ENCODE results near the gene ZACN. TPM values are rescaled to one million over a fixed set of nuclear protein-coding genes. Genes with fewer than 3 reads are reported as not detected.
"Not testable (repeated sequence)": the region's sequence is repeated elsewhere in the genome, so short reads cannot be mapped to it uniquely, and the experiment has no call there.

The ZACN gene
- total and polyA plus RNA-seq, 8 donors, result 0.12 to 27.5 (median 17.8) TPM; not detected in 1

- Histone ChIP-seq H3K9me3 (no peaks in the 10 kb centered on the region), H3K4me3 (no peak overlapping the region), H3K4me1 (peaks cover 0 to 2% of the 10 kb centered on the region in 2 donors), H3K27me3 (peaks cover 0 to 4% of the 10 kb centered on the region in 2 donors), H3K27ac (no peak overlapping the region), H3K36me3 (peaks cover 0 to 27% of the 10 kb centered on the region in 2 donors)
- intact Hi-C loops (cut with DNase I), result no loop called here
- no peak for ATAC-seq
- DNase-seq, result peak in 1 of 4 donors; percentile 13
- TF ChIP-seq CTCF (IDR thresholded peaks at IDR 0.05), result no peak
Measured at GRCh38 chr17:76034428-76035350, 44.3 kb upstream of the ZACN start.

- Histone ChIP-seq H3K4me3 (no peak overlapping the region), H3K27ac (no peak overlapping the region), H3K36me3 (peaks cover 0 to 47% of the 10 kb centered on the region in 2 donors), H3K9me3 (no peaks in the 10 kb centered on the region), H3K4me1 (no peaks in the 10 kb centered on the region), H3K27me3 (no peaks in the 10 kb centered on the region)
- intact Hi-C loops (cut with DNase I), result no loop called here
- DNase-seq (peak in 1 of 4 donors; percentile 66), ATAC-seq (no peak)
- no peak for TF ChIP-seq CTCF (IDR thresholded peaks at IDR 0.05)
Measured at GRCh38 chr17:76036497-76037261, 42.3 kb upstream of the ZACN start.

GRCh38 chr17:76038050-76038449 is 40.9 kb upstream of the ZACN start:
- DNase-seq (no peak), ATAC-seq (no peak)
- TF ChIP-seq CTCF (IDR thresholded peaks at IDR 0.05), result no peak
- Histone ChIP-seq H3K4me3 (no peak overlapping the region), H3K27me3 (no peaks in the 10 kb centered on the region), H3K9me3 (no peaks in the 10 kb centered on the region), H3K4me1 (no peaks in the 10 kb centered on the region), H3K27ac (no peak overlapping the region), H3K36me3 (peaks cover 0 to 61% of the 10 kb centered on the region in 2 donors)
- intact Hi-C loops (cut with DNase I), result no loop called here

- ATAC-seq (no peak), DNase-seq (no peak)
- H3K4me3 ChIP-seq, result no peak overlapping the region
- intact Hi-C loops (cut with DNase I), result no loop called here
- no peaks in the 10 kb centered on the region for H3K27me3 ChIP-seq
- H3K4me1 ChIP-seq, result no peaks in the 10 kb centered on the region
- H3K27ac ChIP-seq, result no peak overlapping the region
- H3K36me3 ChIP-seq, result peaks cover 0 to 72% of the 10 kb centered on the region in 2 donors
- no peaks in the 10 kb centered on the region for H3K9me3 ChIP-seq
- TF ChIP-seq CTCF (IDR thresholded peaks at IDR 0.05), result no peak
Measured at GRCh38 chr17:76039121-76039520, 39.9 kb upstream of the ZACN start.

- H3K9me3 ChIP-seq, result no peaks in the 10 kb centered on the region
- no peak overlapping the region for H3K4me3 ChIP-seq
- H3K27me3 ChIP-seq, result no peaks in the 10 kb centered on the region
- no peak overlapping the region for H3K27ac ChIP-seq
- no peak for ATAC-seq
- no peaks in the 10 kb centered on the region for H3K4me1 ChIP-seq
- DNase-seq, result no peak
- H3K36me3 ChIP-seq, result peaks cover 0 to 84% of the 10 kb centered on the region in 2 donors
- no peak for TF ChIP-seq CTCF (IDR thresholded peaks at IDR 0.05)
- intact Hi-C loops (cut with DNase I), result no loop called here
Measured at GRCh38 chr17:76040376-76040775, 38.6 kb upstream of the ZACN start.

- H3K27ac ChIP-seq; ATAC-seq; H3K4me1 ChIP-seq; H3K9me3 ChIP-seq; H3K4me3 ChIP-seq; intact Hi-C loops (cut with DNase I); DNase-seq; H3K27me3 ChIP-seq: not testable (repeated sequence)
- H3K36me3 ChIP-seq, result peaks cover 0 to 100% of the 10 kb centered on the region in 2 donors
Measured at GRCh38 chr17:76042868-76043267, 36.1 kb upstream of the ZACN start.

- ATAC-seq; intact Hi-C loops (cut with DNase I): not testable (repeated sequence)
- peaks cover 0 to 100% of the 10 kb centered on the region in 2 donors for H3K36me3 ChIP-seq
Measured at GRCh38 chr17:76044475-76045007, 34.4 kb upstream of the ZACN start.

More at GRCh38 chr17:76044475-76045007, 34.4 kb upstream of the ZACN start:
- H3K27me3 ChIP-seq, H3K9me3 ChIP-seq, H3K27ac ChIP-seq, DNase-seq, H3K4me3 ChIP-seq, H3K4me1 ChIP-seq: not testable (repeated sequence)

Data from left lung (tissue), 10 donors.